HG02678 (cell line): ENCODE data around the gene C1QC.

ENCODE experiments used
- ATAC-seq: cut with Tn5 transposase; IDR thresholded peaks from one replicate; pipeline ENCODE4 v1.9.1; 2021; ENCODE audit warnings: mild to moderate bottlenecking, moderate library complexity; ENCODE audit not compliant: unreplicated experiment

Gene C1QC

GRCh38 chr1:22618056-22618455 lies 25.4 kb upstream of the C1QC start:
- no peak for ATAC-seq

DNA sequence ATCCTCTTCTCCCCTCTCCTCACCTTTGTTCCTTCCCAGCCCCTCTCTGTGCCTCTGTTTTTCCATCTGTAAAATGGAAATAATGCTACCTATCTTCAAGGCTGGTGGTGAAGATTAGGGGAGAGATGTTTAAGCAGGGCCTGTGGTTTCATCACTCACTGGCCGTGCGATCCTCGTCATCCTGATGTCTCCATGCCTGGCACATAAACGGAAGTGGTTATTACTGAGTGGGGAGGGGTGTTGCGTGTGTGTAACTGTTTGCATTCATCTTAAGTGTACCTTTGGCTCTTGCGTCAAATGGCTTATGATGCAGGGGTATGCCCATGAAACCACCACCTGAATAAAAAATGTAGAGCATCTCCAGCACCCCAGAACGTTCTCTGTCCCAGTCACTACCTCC lies 24.2 kb upstream of the C1QC start:
- ATAC-seq, result no peak

DNA sequence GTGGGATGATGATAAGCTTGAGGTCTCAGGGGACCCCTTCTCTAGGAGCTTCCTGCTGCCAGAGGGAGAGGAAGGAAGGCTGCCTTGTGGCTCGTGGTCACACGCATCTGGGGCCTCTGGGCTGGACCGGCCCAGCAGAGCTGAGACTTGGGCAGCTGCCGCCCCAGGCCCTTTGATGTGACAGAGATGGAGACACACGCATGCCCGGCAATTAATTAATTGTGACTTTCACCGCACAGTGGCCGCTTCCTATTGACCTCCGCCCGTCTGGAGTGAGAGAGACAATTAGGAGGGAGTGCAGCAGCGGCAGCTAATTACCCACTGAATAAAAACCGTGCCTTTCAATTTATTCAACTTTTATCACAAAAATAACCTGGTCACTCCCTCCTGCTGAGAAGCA lies 23.6 kb upstream of the C1QC start:
- ATAC-seq, result no peak

GRCh38 chr1:22621761-22622160 lies 21.7 kb upstream of the C1QC start:
- no peak for ATAC-seq

- no peak for ATAC-seq
These were observed 18.0 kb upstream of the C1QC start for GRCh38 chr1:22625262-22625925.

DNA sequence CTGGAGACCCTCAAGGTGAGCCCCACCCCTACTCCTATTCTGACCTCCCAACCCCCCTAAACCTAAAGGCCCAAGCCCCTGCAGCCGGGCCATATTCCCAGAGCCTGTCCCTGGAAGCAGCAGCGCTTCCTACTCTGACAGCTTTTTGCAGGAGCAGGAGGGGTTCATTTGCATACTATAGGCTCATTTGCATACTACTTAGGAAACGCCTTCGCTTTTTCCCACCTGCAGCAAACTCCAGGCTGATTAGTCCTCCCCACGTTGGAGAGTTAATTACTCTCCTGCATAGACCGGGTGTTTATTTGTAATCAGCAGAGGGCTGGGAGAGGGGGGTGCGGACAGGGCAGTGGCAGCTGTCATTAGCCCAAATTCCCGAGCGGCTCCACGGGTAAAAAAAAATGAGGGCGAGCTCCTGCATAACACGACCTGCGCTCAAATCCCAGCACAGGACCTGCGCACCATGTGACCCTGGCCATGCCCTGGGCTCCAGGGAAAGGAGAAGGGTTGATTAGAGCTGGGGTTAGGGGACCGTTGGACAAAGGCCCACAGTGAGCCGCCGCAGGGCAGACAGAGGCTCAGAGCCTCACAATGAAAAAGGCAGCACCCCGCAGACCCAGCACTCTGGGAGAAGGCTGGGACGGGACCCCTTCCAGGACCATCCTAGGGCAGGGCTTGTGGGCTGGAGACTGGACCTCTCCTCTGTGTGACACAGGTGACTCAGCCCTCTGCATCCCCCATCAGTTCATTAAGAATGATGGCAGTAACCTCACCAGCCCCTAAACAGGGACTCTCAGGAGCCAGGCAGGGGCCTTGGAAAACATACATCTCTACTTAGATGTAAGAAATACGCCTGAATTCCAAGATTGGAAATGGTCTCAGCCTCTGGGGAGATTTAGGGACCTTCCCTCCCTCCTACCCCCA lies 16.9 kb upstream of the C1QC start:
- no peak for ATAC-seq

GRCh38 chr1:22627331-22627730 lies 16.1 kb upstream of the C1QC start:
- no peak for ATAC-seq

DNA sequence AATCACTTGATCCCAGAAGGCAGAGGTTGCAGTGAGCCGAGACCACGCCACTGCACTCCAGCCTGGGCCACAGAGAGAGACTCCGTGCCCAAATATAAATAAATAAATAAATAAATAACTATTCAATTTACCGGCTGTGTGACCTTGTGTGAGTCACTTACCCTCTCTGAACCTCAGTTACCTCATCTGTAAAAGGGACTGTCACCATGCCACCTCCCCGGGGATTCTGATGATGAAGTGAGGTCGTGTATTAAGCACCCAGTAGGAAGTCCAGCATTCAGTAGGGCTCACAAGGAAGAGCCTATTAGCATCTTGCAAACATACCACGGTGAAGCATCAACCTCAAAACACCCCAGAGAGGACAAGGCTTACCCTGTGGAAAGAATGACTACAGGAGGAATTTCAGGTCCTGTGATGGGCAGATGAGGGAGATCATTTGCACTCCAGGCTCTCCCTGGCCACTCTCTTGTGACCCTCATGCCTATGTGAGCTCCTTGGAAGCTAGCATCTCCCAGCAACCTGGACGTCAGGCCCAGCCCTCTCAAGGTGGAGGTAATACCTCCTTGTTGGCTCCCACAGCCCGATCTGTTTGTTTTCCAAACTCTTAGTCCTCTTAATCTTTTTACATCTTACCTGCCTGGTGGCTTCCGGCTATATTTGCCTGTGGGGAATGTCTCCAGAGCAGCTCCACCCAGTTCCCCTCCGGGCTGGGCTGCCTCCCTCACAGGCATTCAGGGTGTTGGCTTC lies 14.6 kb upstream of the C1QC start:
- no peak for ATAC-seq

DNA sequence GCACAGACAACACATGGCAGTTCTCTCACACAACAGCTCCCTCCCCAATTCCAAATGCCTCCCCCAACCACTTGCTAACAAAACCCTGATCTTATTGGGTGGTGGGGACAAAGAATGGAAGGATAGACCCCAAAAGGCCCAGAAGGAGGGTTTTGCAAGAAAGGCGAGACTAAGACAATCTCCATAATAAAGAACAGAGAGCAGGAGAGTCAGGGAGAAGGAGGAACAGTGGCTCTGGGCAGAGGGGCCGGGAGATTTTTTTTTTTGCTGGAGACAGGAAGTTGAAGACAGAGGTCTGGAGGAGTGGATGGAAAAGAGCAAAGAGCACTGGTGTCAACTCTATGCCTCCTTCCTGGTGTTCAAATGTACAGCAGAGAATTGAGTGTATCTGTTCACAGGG lies 13.5 kb upstream of the C1QC start:
- ATAC-seq, result no peak

DNA sequence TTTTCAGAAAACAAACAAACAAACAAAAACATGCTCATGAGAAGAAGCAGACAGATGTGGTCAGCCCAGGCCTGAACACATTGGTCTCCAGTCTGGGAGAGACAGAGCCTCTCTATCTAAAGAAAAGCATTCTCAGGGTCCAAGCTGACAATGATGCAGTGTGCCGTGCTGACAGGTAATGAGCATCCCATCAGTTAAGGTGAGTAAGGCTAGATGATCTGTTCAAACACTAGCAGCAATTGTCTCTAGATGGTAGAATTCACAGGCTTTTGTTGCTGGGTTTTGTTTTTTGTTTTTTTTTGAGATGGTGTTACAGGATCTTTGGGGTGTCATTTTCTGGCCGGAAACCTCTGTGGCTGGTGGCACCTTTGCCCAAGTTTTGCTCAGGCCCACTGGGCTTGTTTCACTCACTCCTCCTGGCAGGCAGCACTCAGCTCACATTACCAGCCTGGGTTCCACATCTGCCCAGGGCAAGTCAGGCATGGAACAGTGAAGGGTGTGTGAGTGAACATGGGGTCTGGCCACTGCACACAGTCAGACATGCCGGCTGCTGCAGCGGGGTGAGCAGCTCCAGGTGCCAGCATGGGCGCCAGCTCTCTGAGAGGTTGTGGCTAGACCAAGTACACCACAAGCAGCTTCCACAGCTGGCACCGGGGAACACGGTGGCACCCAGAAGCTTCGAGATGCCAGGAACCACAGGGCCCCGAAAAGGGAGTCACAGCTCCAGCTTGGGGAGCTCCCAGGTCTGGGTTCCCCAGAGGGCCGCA lies 9.6 kb upstream of the C1QC start:
- ATAC-seq, result no peak

GRCh38 chr1:22635436-22635835 lies 8.0 kb upstream of the C1QC start:
- ATAC-seq, result no peak

DNA sequence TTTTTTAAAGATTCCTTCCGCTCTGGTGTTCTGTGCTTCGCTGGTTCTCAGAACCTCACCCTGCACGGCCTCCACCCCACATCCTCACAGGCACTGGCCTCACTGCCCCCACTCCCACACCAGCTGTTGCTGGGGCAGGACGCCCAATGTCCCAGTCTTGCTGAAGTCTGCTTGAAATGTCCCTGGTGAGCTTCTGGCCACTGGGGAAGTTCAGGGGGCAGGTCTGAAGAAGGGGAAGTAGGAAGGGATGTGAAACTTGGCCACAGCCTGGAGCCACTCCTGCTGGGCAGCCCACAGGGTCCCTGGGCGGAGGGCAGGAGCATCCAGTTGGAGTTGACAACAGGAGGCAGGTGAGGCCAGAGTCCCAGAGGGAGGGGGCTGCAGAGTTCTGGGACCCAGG lies 7.1 kb upstream of the C1QC start, which contains the start of gene C1QA:
TSS of gene C1QA (plus strand) at position 276 of the 400 bp plus-strand sequence. CDS start 989 bp downstream, outside the sequence.
- no peak for ATAC-seq

DNA sequence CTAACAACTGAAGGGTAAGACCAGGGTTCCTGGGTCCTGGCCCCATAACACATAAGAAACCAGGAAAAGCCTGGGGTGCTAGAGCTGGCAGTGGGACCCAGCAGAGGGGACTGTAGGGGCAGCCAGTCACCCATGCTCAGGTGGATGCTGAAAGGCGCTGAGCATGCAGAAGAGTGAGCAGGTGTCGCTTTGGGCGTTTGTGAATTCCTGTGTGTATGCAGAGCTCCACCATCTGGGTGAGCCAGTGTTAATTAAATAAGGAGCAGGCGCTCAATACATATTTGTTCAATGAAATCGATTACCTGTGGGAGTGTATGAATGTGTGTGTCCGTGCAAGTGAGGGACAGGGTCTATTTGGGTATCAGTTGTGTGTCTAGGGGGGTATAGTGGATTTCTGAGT lies 6.5 kb upstream of the C1QC start:
- no peak for ATAC-seq

GRCh38 chr1:22637907-22638445 lies 5.5 kb upstream of the C1QC start:
- ATAC-seq, result no peak

DNA sequence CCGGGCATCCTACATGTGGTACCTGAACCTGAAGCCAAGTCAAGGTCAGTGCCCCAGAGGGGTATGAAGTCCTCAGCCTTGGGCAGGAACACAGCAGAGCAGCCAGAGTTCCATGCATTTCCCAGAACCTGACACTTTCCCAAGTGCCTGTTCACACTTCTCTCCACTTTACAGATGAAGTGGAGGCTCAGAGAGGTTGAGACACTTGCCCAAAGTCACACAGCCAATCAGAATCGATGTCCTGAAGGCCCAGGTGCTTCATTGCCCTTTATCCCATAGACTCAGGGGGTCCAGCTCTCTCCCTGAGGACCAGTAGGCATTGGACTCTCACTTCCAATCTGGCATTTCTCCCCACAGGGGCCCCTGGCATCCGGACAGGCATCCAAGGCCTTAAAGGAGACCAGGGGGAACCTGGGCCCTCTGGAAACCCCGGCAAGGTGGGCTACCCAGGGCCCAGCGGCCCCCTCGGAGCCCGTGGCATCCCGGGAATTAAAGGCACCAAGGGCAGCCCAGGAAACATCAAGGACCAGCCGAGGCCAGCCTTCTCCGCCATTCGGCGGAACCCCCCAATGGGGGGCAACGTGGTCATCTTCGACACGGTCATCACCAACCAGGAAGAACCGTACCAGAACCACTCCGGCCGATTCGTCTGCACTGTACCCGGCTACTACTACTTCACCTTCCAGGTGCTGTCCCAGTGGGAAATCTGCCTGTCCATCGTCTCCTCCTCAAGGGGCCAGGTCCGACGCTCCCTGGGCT lies 4.8 kb upstream of the C1QC start:
- no peak for ATAC-seq

DNA sequence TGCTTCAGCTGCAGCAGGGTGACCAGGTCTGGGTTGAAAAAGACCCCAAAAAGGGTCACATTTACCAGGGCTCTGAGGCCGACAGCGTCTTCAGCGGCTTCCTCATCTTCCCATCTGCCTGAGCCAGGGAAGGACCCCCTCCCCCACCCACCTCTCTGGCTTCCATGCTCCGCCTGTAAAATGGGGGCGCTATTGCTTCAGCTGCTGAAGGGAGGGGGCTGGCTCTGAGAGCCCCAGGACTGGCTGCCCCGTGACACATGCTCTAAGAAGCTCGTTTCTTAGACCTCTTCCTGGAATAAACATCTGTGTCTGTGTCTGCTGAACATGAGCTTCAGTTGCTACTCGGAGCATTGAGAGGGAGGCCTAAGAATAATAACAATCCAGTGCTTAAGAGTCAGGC lies 4.1 kb upstream of the C1QC start:
- no peak for ATAC-seq

- ATAC-seq, result no peak
These were observed 2.2 kb upstream of the C1QC start for GRCh38 chr1:22641247-22641646.

DNA sequence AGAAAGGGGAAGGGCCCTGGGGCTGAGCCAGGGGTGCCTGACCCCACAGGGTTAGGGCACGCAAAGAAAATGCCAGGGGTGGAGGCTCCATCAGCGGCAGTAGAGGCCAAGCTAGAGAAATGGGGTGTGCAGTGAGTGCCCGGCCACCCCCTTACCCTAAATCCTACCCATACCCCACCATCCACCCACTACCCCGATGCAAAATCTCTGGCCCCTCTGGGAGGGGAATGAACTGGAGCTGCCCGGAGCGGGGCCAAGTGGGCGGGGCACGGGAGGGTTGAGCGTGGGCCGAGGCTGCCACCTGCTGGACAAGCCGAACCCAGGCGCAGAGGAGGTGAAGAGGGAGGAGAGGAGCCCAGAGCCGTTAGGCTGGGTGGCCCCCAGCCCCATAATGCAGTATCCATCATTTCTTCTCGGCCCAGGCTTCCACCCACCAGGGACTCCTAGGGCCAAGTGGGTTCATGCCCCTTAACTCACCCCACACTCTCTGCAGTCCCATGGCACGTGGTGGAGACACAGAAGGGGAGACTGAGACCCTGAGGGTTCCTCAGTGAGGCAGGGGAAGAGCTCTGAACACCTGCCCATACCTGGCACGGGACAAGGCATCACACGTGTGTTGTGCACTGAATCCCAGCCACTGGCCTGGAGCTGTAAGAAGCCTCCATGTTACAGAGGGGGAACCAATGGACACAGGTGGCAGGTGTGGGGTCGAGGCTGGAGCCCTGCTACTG lies 1.4 kb upstream of the C1QC start:
- ATAC-seq, result no peak

- no peak for ATAC-seq
These were observed 495 bp downstream of the C1QC start for GRCh38 chr1:22643928-22644327.
